AG09309 (cell line): ENCODE results near the gene TRIM21.
"Not testable (repeated sequence)": the region's sequence is repeated elsewhere in the genome, so short reads cannot be mapped to it uniquely, and the experiment has no call there.

Source experiments
- DNase-seq: peaks from one replicate; pipeline ENCODE4 v3.0.0-alpha.2; 2010; ENCODE audit warnings: low read depth
- H3K4me3 ChIP-seq: 2 replicates; pipeline ENCODE4 v1.5.1; 2011; ENCODE audit warnings: mild to moderate bottlenecking, low read depth, low read length, moderate library complexity; ENCODE audit not compliant: control insufficient read depth
- TF ChIP-seq, protein P1 (sequence below): IDR thresholded peaks from 2 replicates; pipeline ENCODE4 v1.5.1; 2011; ENCODE audit warnings: mild to moderate bottlenecking, low read depth, low read length, inconsistent platforms; ENCODE audit not compliant: insufficient read depth, control insufficient read depth; ENCODE audit errors: missing control alignments

TRIM21 gene

DNA sequence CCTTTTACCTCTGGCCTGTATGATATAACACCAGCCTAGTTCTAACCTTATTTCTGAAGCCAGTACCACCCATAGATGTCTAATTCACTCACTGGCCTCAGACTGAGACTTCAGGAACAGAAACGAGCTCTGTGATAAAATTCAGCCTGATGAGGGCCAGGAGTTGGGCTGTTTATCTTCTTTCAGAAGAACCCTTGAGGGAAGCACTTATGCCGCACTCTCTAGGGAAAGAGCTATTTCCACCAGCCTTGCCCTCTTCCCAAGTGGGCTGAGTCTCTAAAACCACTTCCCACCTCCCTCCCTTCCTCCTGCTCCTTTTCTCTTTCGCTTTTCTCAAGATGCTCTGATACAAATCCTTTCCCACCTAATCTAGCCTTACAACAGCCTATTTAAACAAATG is 23.3 kb downstream of the TRIM21 start:
- TF ChIP-seq, protein P1, sequence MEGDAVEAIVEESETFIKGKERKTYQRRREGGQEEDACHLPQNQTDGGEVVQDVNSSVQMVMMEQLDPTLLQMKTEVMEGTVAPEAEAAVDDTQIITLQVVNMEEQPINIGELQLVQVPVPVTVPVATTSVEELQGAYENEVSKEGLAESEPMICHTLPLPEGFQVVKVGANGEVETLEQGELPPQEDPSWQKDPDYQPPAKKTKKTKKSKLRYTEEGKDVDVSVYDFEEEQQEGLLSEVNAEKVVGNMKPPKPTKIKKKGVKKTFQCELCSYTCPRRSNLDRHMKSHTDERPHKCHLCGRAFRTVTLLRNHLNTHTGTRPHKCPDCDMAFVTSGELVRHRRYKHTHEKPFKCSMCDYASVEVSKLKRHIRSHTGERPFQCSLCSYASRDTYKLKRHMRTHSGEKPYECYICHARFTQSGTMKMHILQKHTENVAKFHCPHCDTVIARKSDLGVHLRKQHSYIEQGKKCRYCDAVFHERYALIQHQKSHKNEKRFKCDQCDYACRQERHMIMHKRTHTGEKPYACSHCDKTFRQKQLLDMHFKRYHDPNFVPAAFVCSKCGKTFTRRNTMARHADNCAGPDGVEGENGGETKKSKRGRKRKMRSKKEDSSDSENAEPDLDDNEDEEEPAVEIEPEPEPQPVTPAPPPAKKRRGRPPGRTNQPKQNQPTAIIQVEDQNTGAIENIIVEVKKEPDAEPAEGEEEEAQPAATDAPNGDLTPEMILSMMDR, result no peak
- no peak overlapping the region for H3K4me3 ChIP-seq
- no peak for DNase-seq

DNA sequence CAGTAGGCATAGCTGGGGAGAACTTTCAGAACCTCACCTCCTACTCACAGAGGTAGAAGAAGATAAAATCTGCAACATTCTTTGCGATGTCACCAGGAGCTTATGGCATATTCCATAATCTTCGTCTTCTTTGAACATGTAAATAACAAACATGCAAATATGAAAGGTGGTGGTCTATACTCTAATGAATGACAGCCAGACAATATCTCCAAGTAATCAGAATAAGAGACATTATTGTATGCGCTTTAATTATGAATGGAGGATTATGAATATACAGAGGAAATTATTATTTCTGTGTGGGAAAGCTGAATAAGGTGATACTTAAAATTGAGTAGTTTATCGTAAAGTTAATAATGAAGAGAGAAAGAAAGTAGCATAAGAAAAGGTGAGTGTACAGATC is 25.2 kb downstream of the TRIM21 start, which contains the start of gene OR52B4:
TSS of gene OR52B4 (minus strand) at position 101 of the 400 bp plus-strand sequence. CDS start at position 10, 91 bp downstream.
- no peak within 1 kb of the TSS for H3K4me3 ChIP-seq
- DNase-seq, result no peak
- TF ChIP-seq, protein P1, result no peak

DNA sequence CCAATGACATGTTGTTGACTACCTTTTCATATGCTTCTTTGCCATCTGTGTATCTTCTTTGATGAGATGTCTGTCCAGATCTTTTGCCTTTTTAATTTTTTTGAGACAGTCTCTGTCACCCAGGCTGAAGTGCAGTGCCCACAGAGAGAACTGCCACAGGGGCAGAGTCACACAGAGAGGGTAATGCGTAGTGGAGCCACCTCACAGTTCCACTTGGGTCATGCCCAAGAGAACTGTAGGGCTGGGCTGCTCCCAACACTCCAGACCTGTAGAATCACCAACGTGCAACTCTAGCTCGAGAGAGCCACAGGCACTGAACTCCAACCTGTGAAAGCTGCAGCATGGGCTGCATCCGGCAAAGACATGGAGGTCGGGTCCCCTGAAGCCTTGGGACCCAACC is 45.4 kb downstream of the TRIM21 start:
- H3K4me3 ChIP-seq, result not testable (repeated sequence)

DNA sequence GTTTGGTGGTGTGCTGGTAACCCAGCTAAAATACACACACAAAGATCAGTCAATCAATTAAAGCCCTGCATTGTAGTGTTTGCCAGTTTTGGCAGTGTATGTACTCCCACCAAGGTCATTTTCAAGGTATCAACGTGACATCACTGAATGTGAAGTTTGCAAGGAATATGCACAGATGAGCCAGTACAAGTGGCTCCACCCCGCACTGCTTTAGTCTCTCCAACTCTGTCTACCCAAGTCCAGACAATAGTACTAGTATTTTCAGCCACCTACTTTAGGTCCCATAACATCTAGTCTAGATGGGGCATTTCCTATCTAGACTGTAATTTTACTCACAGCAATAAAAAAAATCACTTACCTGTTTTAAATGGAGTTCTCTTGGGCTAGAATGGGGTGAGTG is 48.1 kb downstream of the TRIM21 start:
- DNase-seq, H3K4me3 ChIP-seq: not testable (repeated sequence)

More for the DNA sequence above, 45.4 kb downstream of the TRIM21 start:
- DNase-seq, result not testable (repeated sequence)
